A549 (cell line): ENCODE results near the gene CADM1. TPM values are rescaled to one million over a fixed set of nuclear protein-coding genes. Genes with fewer than 3 reads are reported as not detected.

Source experiments
- ATAC-seq, 2 experiments: fragments of 200-7000 bp in 1 of 2; fragments of >200 bp in 1 of 2; cut with Nextera tagmentation in 1 of 2; cut with Tn5 transposase in 1 of 2; 3 replicates each; pipeline versions ENCODE4 v1.8.0 to v1.9.1; 2018 to 2020; ENCODE audit warnings: mild to moderate bottlenecking in 1 of 2, moderate library complexity in 1 of 2
- CTCF ChIA-PET: fragments of 300-600 bp; sonication (Branson Sonifier 250); formaldehyde crosslinking; extraction: SDS; loops from one replicate; lab custom pipeline; 2021; ENCODE audit warnings: antibody characterized with exemption, inconsistent platforms; lab: Yijun Ruan, JAX
- POLR2A ChIA-PET: fragments of 350-600 bp; formaldehyde crosslinking; extraction: SDS; loops from one replicate; lab custom pipeline; 2021; ENCODE audit warnings: antibody characterized with exemption, inconsistent platforms; lab: Yijun Ruan, JAX
- DNase-seq, 2 experiments: peaks; one replicate each; pipeline versions ENCODE4 v3.0.0 to v3.0.0-alpha.2; 2011 to 2016; ENCODE audit warnings: low read depth in 1 of 2, low spot score in 1 of 2
- FAIRE-seq: peaks from 2 replicates; lab custom pipeline; 2011; peaks lifted over from hg19 to GRCh38; lab: Jason Lieb, UNC
- H3K27ac ChIP-seq, 2 experiments: fragments of >200 bp; sonication (Bioruptor Twin); formaldehyde crosslinking; 3 replicates each; pipeline ENCODE4 v1.5.1; 2016 to 2017
- H3K4me1 ChIP-seq: fragments of >200 bp; sonication (Bioruptor Twin); formaldehyde crosslinking; 3 replicates; pipeline ENCODE4 v1.6.1; 2016
- H3K4me2 ChIP-seq: fragments of >200 bp; sonication (Bioruptor Twin); formaldehyde crosslinking; 3 replicates; pipeline ENCODE4 v1.6.1; 2016
- H3K4me3 ChIP-seq: fragments of >200 bp; sonication (Bioruptor Twin); formaldehyde crosslinking; 3 replicates; pipeline ENCODE4 v1.5.1; 2016
- H3K9me3 ChIP-seq: fragments of >200 bp; sonication (Bioruptor Twin); formaldehyde crosslinking; 3 replicates; pipeline ENCODE4 v1.6.1; 2016
- ATOH8 ChIP-seq: fragments of 250-450 bp; sonication (Bioruptor Pico); IDR thresholded peaks from 2 replicates; pipeline ENCODE4 v1.5.0; 2020; ENCODE audit warnings: low read depth, mild to moderate bottlenecking, moderate library complexity
- CEBPB ChIP-seq, 2 experiments: fragments of >200 bp in 1 of 2; sonication (Bioruptor Twin) in 1 of 2; formaldehyde crosslinking in 1 of 2; IDR thresholded peaks; 2 replicates each; pipeline ENCODE4 v1.6.1; 2012 to 2016
- CHD2 ChIP-seq: fragments of 150-350 bp; IDR thresholded peaks from 2 replicates; pipeline ENCODE4 v1.6.1; 2014; ENCODE audit warnings: low read length; ENCODE audit not compliant: partially characterized antibody
- CHD4 ChIP-seq: fragments of 200-600 bp; sonication (generic); IDR thresholded peaks from 2 replicates; pipeline ENCODE4 v1.6.1; 2016; ENCODE audit warnings: antibody characterized with exemption, mild to moderate bottlenecking, borderline replicate concordance
- E2F6 ChIP-seq: IDR thresholded peaks from 2 replicates; pipeline ENCODE4 v1.6.1; 2012; ENCODE audit warnings: low read depth, borderline replicate concordance
- EP300 ChIP-seq, 2 experiments: fragments of >200 bp; sonication (Bioruptor Twin); formaldehyde crosslinking; IDR thresholded peaks; 2 replicates in 1 of 2; 3 replicates in 1 of 2; pipeline ENCODE4 v1.6.1; 2016 to 2017
- ESRRA ChIP-seq: fragments of 150-350 bp; IDR thresholded peaks from 2 replicates; pipeline ENCODE4 v1.6.1; 2014; ENCODE audit warnings: mild to moderate bottlenecking, low read length, borderline replicate concordance
- FOXS1 ChIP-seq: fragments of 250-450 bp; sonication (Bioruptor Pico); IDR thresholded peaks from 2 replicates; pipeline ENCODE4 v1.5.0; 2020; ENCODE audit warnings: mild to moderate bottlenecking, moderate library complexity
- HDAC2 ChIP-seq: fragments of 200-600 bp; sonication (generic); IDR thresholded peaks from 2 replicates; pipeline ENCODE4 v1.6.1; 2016
- HEYL ChIP-seq: fragments of 250-450 bp; sonication (Bioruptor Pico); IDR thresholded peaks from 2 replicates; pipeline ENCODE4 v1.8.0; 2021; ENCODE audit warnings: mild to moderate bottlenecking, moderate library complexity
- HOXA7 ChIP-seq: fragments of 250-450 bp; sonication (Bioruptor Pico); IDR thresholded peaks from 2 replicates; pipeline ENCODE4 v1.5.0; 2020; ENCODE audit warnings: mild to moderate bottlenecking, moderate library complexity
- HOXB13 ChIP-seq: fragments of 250-450 bp; sonication (Bioruptor Pico); IDR thresholded peaks from 2 replicates; pipeline ENCODE4 v1.5.0; 2020; ENCODE audit warnings: low read depth, mild to moderate bottlenecking, moderate library complexity
- JUNB ChIP-seq: fragments of >200 bp; sonication (Bioruptor Twin); formaldehyde crosslinking; IDR thresholded peaks from 2 replicates; pipeline ENCODE4 v1.6.1; 2016
- KDM1A ChIP-seq: fragments of 200-600 bp; sonication (generic); IDR thresholded peaks from 2 replicates; pipeline ENCODE4 v1.6.1; 2016; ENCODE audit warnings: low read depth, mild to moderate bottlenecking
- KDM5A ChIP-seq: fragments of 200-600 bp; sonication (generic); IDR thresholded peaks from 2 replicates; pipeline ENCODE4 v1.6.1; 2016; ENCODE audit warnings: antibody characterized with exemption, mild to moderate bottlenecking
- MAZ ChIP-seq: fragments of 150-350 bp; IDR thresholded peaks from 2 replicates; pipeline ENCODE4 v1.6.1; 2014; ENCODE audit warnings: antibody characterized with exemption, low read depth, low read length, borderline replicate concordance
- MYC ChIP-seq: IDR thresholded peaks from 2 replicates; pipeline ENCODE4 v1.6.1; 2012; ENCODE audit warnings: mild to moderate bottlenecking, inconsistent platforms, low read length, improper control_type of control experiment, borderline replicate concordance
- NFE2L2 ChIP-seq: fragments of 150-350 bp; conservative IDR thresholded peaks from 2 replicates; pipeline ENCODE4 v1.6.1; 2014; ENCODE audit warnings: low read length
- NR3C1 ChIP-seq: fragments of >200 bp; sonication (Bioruptor Twin); formaldehyde crosslinking; IDR thresholded peaks from 3 replicates; pipeline ENCODE4 v1.6.1; 2017
- PHF8 ChIP-seq: fragments of 200-600 bp; sonication (generic); IDR thresholded peaks from 2 replicates; pipeline ENCODE4 v1.6.1; 2016; ENCODE audit warnings: low read depth, mild to moderate bottlenecking, antibody characterized with exemption, moderate library complexity, borderline replicate concordance
- POLR2A ChIP-seq: IDR thresholded peaks from 2 replicates; pipeline ENCODE4 v1.6.1; 2012; ENCODE audit warnings: mild to moderate bottlenecking, low read length
- RFX5 ChIP-seq: fragments of 450-650 bp; IDR thresholded peaks from 2 replicates; pipeline ENCODE4 v1.7.1; 2014; ENCODE audit warnings: antibody characterized with exemption, mild to moderate bottlenecking, moderate library complexity
- SMC3 ChIP-seq: fragments of >200 bp; sonication (Bioruptor Twin); formaldehyde crosslinking; IDR thresholded peaks from 3 replicates; pipeline ENCODE4 v1.6.1; 2018; ENCODE audit warnings: inconsistent platforms
- TFCP2L1 ChIP-seq: fragments of 250-450 bp; sonication (Bioruptor Pico); IDR thresholded peaks from 2 replicates; pipeline ENCODE4 v1.5.0; 2021; ENCODE audit warnings: mild to moderate bottlenecking
- ZFP36 ChIP-seq: fragments of 450-650 bp; IDR thresholded peaks from 2 replicates; pipeline ENCODE4 v1.6.1; 2014; ENCODE audit warnings: borderline replicate concordance; ENCODE audit not compliant: partially characterized antibody
- ZNF302 ChIP-seq: fragments of 250-450 bp; sonication (Bioruptor Pico); IDR thresholded peaks from 2 replicates; pipeline ENCODE4 v1.9.0; 2021; ENCODE audit warnings: inconsistent platforms, mild to moderate bottlenecking, moderate library complexity
- WGBS: methylation state at CpG from one replicate; pipeline ENCODE4 v1.1.6; 2017; ENCODE audit errors: missing lambda C conversion rate; 5-methylcytosine and 5-hydroxymethylcytosine counted together
- polyA plus RNA-seq, 4 experiments: library from polyadenylated mRNA; depleted of rRNA in 3 of 4; stranded (reverse); fragments of >200 nt; fragmentation: RNase III in 1 of 4; extraction: RNeasy Plus Mini Kit Qiagen cat#74134 plus additional on column Dnase treatment in 1 of 4; gene quantifications; 2 replicates in 3 of 4; 3 replicates in 1 of 4; pipeline ENCODE4 v1.2.3, GENCODE V29; 2011 to 2017

The CADM1 gene
- polyA plus RNA-seq, 2 of the 4 experiments (the other 2 are of a cell fraction): 33.4 to 36.7 TPM

GRCh38 chr11:115184901-115185300 is 319.3 kb downstream of the CADM1 start (continued):
- TF ChIP-seq ESRRA (no peak), SMC3 (no peak), RFX5 (no peak), MAZ (no peak)

DNA sequence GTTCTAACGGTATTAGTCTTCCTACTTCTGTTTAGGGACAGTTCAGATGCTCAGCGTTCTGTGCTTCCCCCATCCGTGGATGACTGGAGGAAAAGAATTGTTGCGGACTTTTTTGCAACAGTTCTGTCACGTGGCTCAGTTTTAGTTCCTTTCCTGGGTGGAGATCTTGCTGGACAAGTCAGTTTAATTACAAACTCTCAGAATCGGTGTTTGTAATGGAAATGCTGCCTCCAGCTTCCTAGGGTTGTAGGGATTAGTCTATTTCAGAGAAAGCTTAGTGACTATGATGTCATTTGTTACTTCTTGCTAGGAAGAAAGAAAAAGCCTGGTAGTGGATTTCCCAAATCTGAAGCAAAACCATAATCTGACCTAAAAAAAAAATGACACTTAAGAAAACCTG is 320.4 kb downstream of the CADM1 start:
- no peaks in the 10 kb centered on the region for H3K4me1 ChIP-seq
- POLR2A ChIA-PET: no interaction called here
- H3K27ac ChIP-seq: no peak overlapping the region
- DNase-seq (no peak), FAIRE-seq (no peak), ATAC-seq (no peak)
- H3K4me2 ChIP-seq: no peak overlapping the region
- H3K4me3 ChIP-seq: no peak overlapping the region
- H3K9me3 ChIP-seq: no peaks in the 10 kb centered on the region
- TF ChIP-seq ESRRA: no peak
- no peak for TF ChIP-seq CHD4
- no peak for TF ChIP-seq HDAC2
- no peak for TF ChIP-seq KDM5A
- TF ChIP-seq TFCP2L1 (CRISPR knock-in tag): no peak
- no peak for TF ChIP-seq JUNB
- no peak for TF ChIP-seq MYC
- no peak for TF ChIP-seq NR3C1
- no peak for TF ChIP-seq EP300 (IDR thresholded peaks at IDR 0.05)
- no peak for TF ChIP-seq CHD2
- CTCF ChIA-PET: no interaction called here
- WGBS: 78% methylated on average over 6 of the region's 6 CpGs

DNA sequence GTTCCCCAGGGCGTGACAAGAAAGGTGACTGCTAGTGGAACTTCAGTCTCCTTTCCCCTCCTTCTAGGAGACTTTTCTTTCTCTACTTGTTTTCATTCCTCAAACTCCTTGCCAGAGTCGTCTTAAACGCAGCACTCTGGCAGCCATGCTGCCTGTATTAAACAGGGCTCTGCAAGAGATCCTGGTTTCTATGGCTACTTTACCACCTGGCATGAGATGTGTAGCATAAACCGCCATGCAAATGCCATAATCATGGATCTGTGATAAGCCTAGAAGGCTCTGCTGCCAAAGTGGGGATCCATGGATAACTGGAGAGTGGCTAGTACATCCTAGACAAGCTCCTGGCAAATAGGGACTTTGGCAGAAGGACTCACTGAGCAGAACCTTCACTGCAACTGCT is 321.1 kb downstream of the CADM1 start:
- WGBS: 88% methylated on average over 4 of the region's 4 CpGs
- no peak overlapping the region for H3K4me3 ChIP-seq
- ChIA-PET CTCF (no interaction called here), POLR2A (no interaction called here)
- H3K4me2 ChIP-seq: no peak overlapping the region
- no peak overlapping the region for H3K27ac ChIP-seq
- no peak for TF ChIP-seq HOXB13 (CRISPR knock-in tag)
- TF ChIP-seq MYC: no peak
- no peak for TF ChIP-seq RFX5
- no peak for TF ChIP-seq HOXA7 (CRISPR knock-in tag)
- no peak for TF ChIP-seq E2F6
- no peak for TF ChIP-seq TFCP2L1 (CRISPR knock-in tag)
- no peak for TF ChIP-seq ZNF302 (CRISPR knock-in tag)
- TF ChIP-seq PHF8: no peak
- no peak for TF ChIP-seq CEBPB (IDR thresholded peaks at IDR 0.05)
- TF ChIP-seq HEYL: no peak
- TF ChIP-seq POLR2A: no peak
- no peak for TF ChIP-seq MAZ
- TF ChIP-seq CHD4: no peak
- TF ChIP-seq ATOH8: no peak
- TF ChIP-seq NFE2L2: no peak
- no peak for TF ChIP-seq ZFP36
- no peak for TF ChIP-seq NR3C1
- no peak for TF ChIP-seq KDM1A
- TF ChIP-seq FOXS1: no peak
- TF ChIP-seq ESRRA: no peak
- no peaks in the 10 kb centered on the region for H3K4me1 ChIP-seq
- no peak for DNase-seq
- H3K9me3 ChIP-seq: no peaks in the 10 kb centered on the region
- ATAC-seq: no peak
- no peak for FAIRE-seq
